HG02885 (cell line): ENCODE measurements around the gene CES3.
"Not testable (repeated sequence)": the region's sequence is repeated elsewhere in the genome, so short reads cannot be mapped to it uniquely, and the experiment has no call there.

Source experiments
- ATAC-seq: cut with Tn5 transposase; IDR thresholded peaks from one replicate; pipeline ENCODE4 v1.9.1; 2021; ENCODE audit warnings: mild to moderate bottlenecking; ENCODE audit not compliant: unreplicated experiment, poor library complexity

Gene CES3

GRCh38 chr16:66961914-66962313 is 848 bp downstream of the CES3 start:
- ATAC-seq, result no peak

- ATAC-seq, result no peak
Measured at GRCh38 chr16:66964049-66964448, 3.0 kb downstream of the CES3 start.

- no peak for ATAC-seq
Measured at GRCh38 chr16:66968847-66969246, 7.8 kb downstream of the CES3 start.

- no peak for ATAC-seq
Measured at GRCh38 chr16:66970775-66971720, 10.0 kb downstream of the CES3 start.

GRCh38 chr16:66972983-66973382 is 11.9 kb downstream of the CES3 start:
- no peak for ATAC-seq

GRCh38 chr16:66973716-66974115 is 12.7 kb downstream of the CES3 start:
- no peak for ATAC-seq

- ATAC-seq, result not testable (repeated sequence)
Measured at GRCh38 chr16:66974156-66974931, 13.3 kb downstream of the CES3 start.

GRCh38 chr16:66974932-66975246 is 13.8 kb downstream of the CES3 start:
- ATAC-seq, result not testable (repeated sequence)

GRCh38 chr16:66975302-66975893 is 14.3 kb downstream of the CES3 start:
- no peak for ATAC-seq

- ATAC-seq, result no peak
Measured at GRCh38 chr16:66976746-66977145, 15.7 kb downstream of the CES3 start.

- ATAC-seq, result peak; percentile 81
Measured at GRCh38 chr16:66977341-66978113, 16.5 kb downstream of the CES3 start.

GRCh38 chr16:66979011-66979717 is 18.1 kb downstream of the CES3 start:
- ATAC-seq, result no peak

- no peak for ATAC-seq
Measured at GRCh38 chr16:66983033-66983432, 22.0 kb downstream of the CES3 start.

GRCh38 chr16:66984892-66985311 is 23.8 kb downstream of the CES3 start:
- no peak for ATAC-seq

- ATAC-seq, result no peak
Measured at GRCh38 chr16:66986559-66986958, 25.5 kb downstream of the CES3 start.

- no peak for ATAC-seq
Measured at GRCh38 chr16:66988197-66988788, 27.2 kb downstream of the CES3 start, which contains the start of gene CES4A. TSS of gene CES4A (plus strand) at chr16:66988589. CDS start at chr16:66988773, 184 bp downstream.

GRCh38 chr16:66991545-66992077 is 30.5 kb downstream of the CES3 start:
- no peak for ATAC-seq

- not testable (repeated sequence) for ATAC-seq
Measured at GRCh38 chr16:66993558-66993957, 32.5 kb downstream of the CES3 start.
